RPMI7951 (cell line): ENCODE measurements around the gene LDLRAD3. TPM values are rescaled to one million over a fixed set of nuclear protein-coding genes. Genes with fewer than 3 reads are reported as not detected.

Experiments
- DNase-seq: peaks from one replicate; pipeline ENCODE4 v3.0.0-alpha.2; 2012; ENCODE audit warnings: low read depth
- total RNA-seq: library from RNA; depleted of rRNA; stranded (reverse); fragments of >200 nt; shearing (Covaris generic); gene quantifications from 2 replicates; pipeline ENCODE4 v1.2.3, GENCODE V29; 2014

Gene LDLRAD3
- total RNA-seq, 1 experiment from 2014 or later, result 3.8 TPM

GRCh38 chr11:35954205-35954604 lies 10.3 kb downstream of the LDLRAD3 start:
- DNase-seq, result no peak

- DNase-seq, result no peak
These were observed 11.8 kb downstream of the LDLRAD3 start for GRCh38 chr11:35955636-35956035.

GRCh38 chr11:35962369-35963138 lies 18.7 kb downstream of the LDLRAD3 start:
- peak; percentile 5 for DNase-seq

GRCh38 chr11:35963911-35964310 lies 20.0 kb downstream of the LDLRAD3 start:
- DNase-seq, result peak; percentile 5

- no peak for DNase-seq
These were observed 21.0 kb downstream of the LDLRAD3 start for GRCh38 chr11:35964841-35965240.

- no peak for DNase-seq
These were observed 23.2 kb downstream of the LDLRAD3 start for GRCh38 chr11:35967042-35967441.

GRCh38 chr11:35968386-35969088 lies 24.7 kb downstream of the LDLRAD3 start:
- no peak for DNase-seq

GRCh38 chr11:35969089-35970042 lies 25.5 kb downstream of the LDLRAD3 start:
- no peak for DNase-seq

GRCh38 chr11:35970445-35970844 lies 26.6 kb downstream of the LDLRAD3 start:
- no peak for DNase-seq

GRCh38 chr11:35971841-35972422 lies 28.1 kb downstream of the LDLRAD3 start:
- DNase-seq, result no peak

- DNase-seq, result no peak
These were observed 31.2 kb downstream of the LDLRAD3 start for GRCh38 chr11:35974882-35975589.

GRCh38 chr11:35976434-35976833 lies 32.6 kb downstream of the LDLRAD3 start:
- no peak for DNase-seq

GRCh38 chr11:35978183-35978582 lies 34.3 kb downstream of the LDLRAD3 start:
- no peak for DNase-seq

- no peak for DNase-seq
These were observed 35.0 kb downstream of the LDLRAD3 start for GRCh38 chr11:35978891-35979290.

GRCh38 chr11:35980686-35981390 lies 37.0 kb downstream of the LDLRAD3 start:
- DNase-seq, result peak; percentile 24

- no peak for DNase-seq
These were observed 37.7 kb downstream of the LDLRAD3 start for GRCh38 chr11:35981581-35981980.

GRCh38 chr11:35982061-35982460 lies 38.2 kb downstream of the LDLRAD3 start:
- no peak for DNase-seq

GRCh38 chr11:35983981-35984380 lies 40.1 kb downstream of the LDLRAD3 start:
- no peak for DNase-seq

GRCh38 chr11:35986947-35987346 lies 43.1 kb downstream of the LDLRAD3 start:
- no peak for DNase-seq

- DNase-seq, result peak; percentile 8
These were observed 46.3 kb downstream of the LDLRAD3 start for GRCh38 chr11:35990170-35990569.
